A549 (cell line): ENCODE data around the gene P4HA1. TPM values are rescaled to one million over a fixed set of nuclear protein-coding genes. Genes with fewer than 3 reads are reported as not detected.

Source experiments
- ATAC-seq, 2 experiments: fragments of 200-7000 bp in 1 of 2; fragments of >200 bp in 1 of 2; cut with Nextera tagmentation in 1 of 2; cut with Tn5 transposase in 1 of 2; 3 replicates each; pipeline versions ENCODE4 v1.8.0 to v1.9.1; 2018 to 2020; ENCODE audit warnings: mild to moderate bottlenecking in 1 of 2, moderate library complexity in 1 of 2
- CTCF ChIA-PET: fragments of 300-600 bp; sonication (Branson Sonifier 250); formaldehyde crosslinking; extraction: SDS; loops from one replicate; lab custom pipeline; 2021; ENCODE audit warnings: antibody characterized with exemption, inconsistent platforms; lab: Yijun Ruan, JAX
- POLR2A ChIA-PET: fragments of 350-600 bp; formaldehyde crosslinking; extraction: SDS; loops from one replicate; lab custom pipeline; 2021; ENCODE audit warnings: antibody characterized with exemption, inconsistent platforms; lab: Yijun Ruan, JAX
- DNase-seq, 2 experiments: peaks; one replicate each; pipeline versions ENCODE4 v3.0.0 to v3.0.0-alpha.2; 2011 to 2016; ENCODE audit warnings: low read depth in 1 of 2, low spot score in 1 of 2
- FAIRE-seq: peaks from 2 replicates; lab custom pipeline; 2011; peaks lifted over from hg19 to GRCh38; lab: Jason Lieb, UNC
- H3K27ac ChIP-seq, 2 experiments: fragments of >200 bp; sonication (Bioruptor Twin); formaldehyde crosslinking; 3 replicates each; pipeline ENCODE4 v1.5.1; 2016 to 2017
- H3K4me1 ChIP-seq: fragments of >200 bp; sonication (Bioruptor Twin); formaldehyde crosslinking; 3 replicates; pipeline ENCODE4 v1.6.1; 2016
- H3K4me2 ChIP-seq: fragments of >200 bp; sonication (Bioruptor Twin); formaldehyde crosslinking; 3 replicates; pipeline ENCODE4 v1.6.1; 2016
- H3K4me3 ChIP-seq: fragments of >200 bp; sonication (Bioruptor Twin); formaldehyde crosslinking; 3 replicates; pipeline ENCODE4 v1.5.1; 2016
- H3K9me3 ChIP-seq: fragments of >200 bp; sonication (Bioruptor Twin); formaldehyde crosslinking; 3 replicates; pipeline ENCODE4 v1.6.1; 2016
- BHLHE40 ChIP-seq: IDR thresholded peaks from 2 replicates; pipeline ENCODE4 v1.6.1; 2012; ENCODE audit warnings: low read depth, low read length, inconsistent platforms
- CBX2 ChIP-seq: fragments of 200-600 bp; sonication (generic); IDR thresholded peaks from 2 replicates; pipeline ENCODE4 v1.6.1; 2016; ENCODE audit warnings: low read depth, mild to moderate bottlenecking, borderline replicate concordance
- CEBPB ChIP-seq, 2 experiments: fragments of >200 bp in 1 of 2; sonication (Bioruptor Twin) in 1 of 2; formaldehyde crosslinking in 1 of 2; IDR thresholded peaks; 2 replicates each; pipeline ENCODE4 v1.6.1; 2012 to 2016
- EHF ChIP-seq: fragments of 250-450 bp; sonication (Bioruptor Pico); IDR thresholded peaks from 2 replicates; pipeline ENCODE4 v1.5.0; 2020; ENCODE audit warnings: mild to moderate bottlenecking
- EHMT2 ChIP-seq: fragments of 200-600 bp; sonication (generic); IDR thresholded peaks from 2 replicates; pipeline ENCODE4 v1.6.1; 2016; ENCODE audit warnings: antibody characterized with exemption, low read depth, mild to moderate bottlenecking, moderate library complexity
- EP300 ChIP-seq, 2 experiments: fragments of >200 bp; sonication (Bioruptor Twin); formaldehyde crosslinking; IDR thresholded peaks; 2 replicates in 1 of 2; 3 replicates in 1 of 2; pipeline ENCODE4 v1.6.1; 2016 to 2017
- FOXS1 ChIP-seq: fragments of 250-450 bp; sonication (Bioruptor Pico); IDR thresholded peaks from 2 replicates; pipeline ENCODE4 v1.5.0; 2020; ENCODE audit warnings: mild to moderate bottlenecking, moderate library complexity
- HDAC2 ChIP-seq: fragments of 200-600 bp; sonication (generic); IDR thresholded peaks from 2 replicates; pipeline ENCODE4 v1.6.1; 2016
- HOXB5 ChIP-seq: fragments of 250-450 bp; sonication (Bioruptor Pico); IDR thresholded peaks from 2 replicates; pipeline ENCODE4 v1.5.0; 2020; ENCODE audit warnings: mild to moderate bottlenecking, moderate library complexity
- KDM5A ChIP-seq: fragments of 200-600 bp; sonication (generic); IDR thresholded peaks from 2 replicates; pipeline ENCODE4 v1.6.1; 2016; ENCODE audit warnings: antibody characterized with exemption, mild to moderate bottlenecking
- MAFK ChIP-seq: fragments of 450-650 bp; IDR thresholded peaks from 2 replicates; pipeline ENCODE4 v1.6.1; 2014; ENCODE audit not compliant: partially characterized antibody
- MYC ChIP-seq: IDR thresholded peaks from 2 replicates; pipeline ENCODE4 v1.6.1; 2012; ENCODE audit warnings: mild to moderate bottlenecking, inconsistent platforms, low read length, improper control_type of control experiment, borderline replicate concordance
- NFE2L2 ChIP-seq: fragments of 150-350 bp; conservative IDR thresholded peaks from 2 replicates; pipeline ENCODE4 v1.6.1; 2014; ENCODE audit warnings: low read length
- PHF8 ChIP-seq: fragments of 200-600 bp; sonication (generic); IDR thresholded peaks from 2 replicates; pipeline ENCODE4 v1.6.1; 2016; ENCODE audit warnings: low read depth, mild to moderate bottlenecking, antibody characterized with exemption, moderate library complexity, borderline replicate concordance
- RAD21 ChIP-seq, 2 experiments: fragments of >200 bp in 1 of 2; sonication (Bioruptor Twin) in 1 of 2; formaldehyde crosslinking in 1 of 2; IDR thresholded peaks in 1 of 2; conservative IDR thresholded peaks in 1 of 2; 2 replicates in 1 of 2; 3 replicates in 1 of 2; pipeline ENCODE4 v1.6.1; 2012 to 2018; ENCODE audit warnings: inconsistent platforms in 1 of 2
- RARB ChIP-seq: fragments of 250-450 bp; sonication (Bioruptor Pico); IDR thresholded peaks from 2 replicates; pipeline ENCODE4 v1.8.0; 2021; ENCODE audit warnings: mild to moderate bottlenecking, moderate library complexity
- RFX5 ChIP-seq: fragments of 450-650 bp; IDR thresholded peaks from 2 replicates; pipeline ENCODE4 v1.7.1; 2014; ENCODE audit warnings: antibody characterized with exemption, mild to moderate bottlenecking, moderate library complexity
- TP53 ChIP-seq: fragments of 250-450 bp; sonication (Bioruptor Pico); IDR thresholded peaks from 2 replicates; pipeline ENCODE4 v1.5.0; 2021; ENCODE audit warnings: mild to moderate bottlenecking, moderate library complexity
- WGBS: methylation state at CpG from one replicate; pipeline ENCODE4 v1.1.6; 2017; ENCODE audit errors: missing lambda C conversion rate; 5-methylcytosine and 5-hydroxymethylcytosine counted together
- polyA plus RNA-seq, 4 experiments: library from polyadenylated mRNA; depleted of rRNA in 3 of 4; stranded (reverse); fragments of >200 nt; fragmentation: RNase III in 1 of 4; extraction: RNeasy Plus Mini Kit Qiagen cat#74134 plus additional on column Dnase treatment in 1 of 4; gene quantifications; 2 replicates in 3 of 4; 3 replicates in 1 of 4; pipeline ENCODE4 v1.2.3, GENCODE V29; 2011 to 2017
- TF ChIP-seq, protein P1 (sequence below): fragments of 200-600 bp; sonication (generic); IDR thresholded peaks from 2 replicates; pipeline ENCODE4 v1.6.1; 2016; ENCODE audit warnings: antibody characterized with exemption, mild to moderate bottlenecking, moderate library complexity
- TF ChIP-seq, protein P2 (sequence below): IDR thresholded peaks from 2 replicates; pipeline ENCODE4 v1.6.1; 2012
- TF ChIP-seq, protein P3 (sequence below): IDR thresholded peaks from 2 replicates; pipeline ENCODE4 v1.6.1; 2012
- TF ChIP-seq, protein P4 (sequence below): fragments of 450-650 bp; IDR thresholded peaks from 2 replicates; pipeline ENCODE4 v1.6.1; 2014; ENCODE audit warnings: antibody characterized with exemption
- TF ChIP-seq, protein P5 (sequence below): fragments of >200 bp; sonication (Bioruptor Twin); formaldehyde crosslinking; IDR thresholded peaks from 3 replicates; pipeline ENCODE4 v1.5.1; 2016
- TF ChIP-seq, protein P6 (sequence below): fragments of >200 bp; sonication (Bioruptor Twin); formaldehyde crosslinking; IDR thresholded peaks from 3 replicates; pipeline ENCODE4 v1.6.1; 2016

P4HA1 gene
- polyA plus RNA-seq, 2 of the 4 experiments (the other 2 are of a cell fraction), result 23.7 to 49.0 TPM

DNA sequence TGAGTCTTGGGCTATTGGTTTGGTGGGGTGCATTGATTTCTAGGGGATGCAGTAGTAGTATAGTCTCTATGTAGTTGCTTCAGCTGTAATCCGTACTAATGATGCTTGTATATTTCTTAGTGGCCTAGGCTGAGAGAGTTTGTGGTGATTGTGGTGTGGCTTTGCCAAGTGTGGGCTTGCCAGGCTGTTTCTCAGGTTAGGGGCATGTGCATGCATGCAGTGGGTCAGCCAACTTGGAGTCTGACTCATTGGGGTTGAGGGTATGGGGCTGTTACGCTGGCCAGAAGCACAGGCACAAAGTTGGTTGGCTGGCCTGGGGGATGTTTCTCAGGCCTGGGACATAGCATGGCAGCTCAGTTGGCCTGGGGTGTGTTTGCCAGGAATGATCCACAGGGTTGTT is 116.3 kb downstream of the P4HA1 start (continued):
- TF ChIP-seq, protein P1, sequence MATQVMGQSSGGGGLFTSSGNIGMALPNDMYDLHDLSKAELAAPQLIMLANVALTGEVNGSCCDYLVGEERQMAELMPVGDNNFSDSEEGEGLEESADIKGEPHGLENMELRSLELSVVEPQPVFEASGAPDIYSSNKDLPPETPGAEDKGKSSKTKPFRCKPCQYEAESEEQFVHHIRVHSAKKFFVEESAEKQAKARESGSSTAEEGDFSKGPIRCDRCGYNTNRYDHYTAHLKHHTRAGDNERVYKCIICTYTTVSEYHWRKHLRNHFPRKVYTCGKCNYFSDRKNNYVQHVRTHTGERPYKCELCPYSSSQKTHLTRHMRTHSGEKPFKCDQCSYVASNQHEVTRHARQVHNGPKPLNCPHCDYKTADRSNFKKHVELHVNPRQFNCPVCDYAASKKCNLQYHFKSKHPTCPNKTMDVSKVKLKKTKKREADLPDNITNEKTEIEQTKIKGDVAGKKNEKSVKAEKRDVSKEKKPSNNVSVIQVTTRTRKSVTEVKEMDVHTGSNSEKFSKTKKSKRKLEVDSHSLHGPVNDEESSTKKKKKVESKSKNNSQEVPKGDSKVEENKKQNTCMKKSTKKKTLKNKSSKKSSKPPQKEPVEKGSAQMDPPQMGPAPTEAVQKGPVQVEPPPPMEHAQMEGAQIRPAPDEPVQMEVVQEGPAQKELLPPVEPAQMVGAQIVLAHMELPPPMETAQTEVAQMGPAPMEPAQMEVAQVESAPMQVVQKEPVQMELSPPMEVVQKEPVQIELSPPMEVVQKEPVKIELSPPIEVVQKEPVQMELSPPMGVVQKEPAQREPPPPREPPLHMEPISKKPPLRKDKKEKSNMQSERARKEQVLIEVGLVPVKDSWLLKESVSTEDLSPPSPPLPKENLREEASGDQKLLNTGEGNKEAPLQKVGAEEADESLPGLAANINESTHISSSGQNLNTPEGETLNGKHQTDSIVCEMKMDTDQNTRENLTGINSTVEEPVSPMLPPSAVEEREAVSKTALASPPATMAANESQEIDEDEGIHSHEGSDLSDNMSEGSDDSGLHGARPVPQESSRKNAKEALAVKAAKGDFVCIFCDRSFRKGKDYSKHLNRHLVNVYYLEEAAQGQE, result no peak
- TF ChIP-seq RAD21 (conservative IDR thresholded peaks at IDR 0.05 in 1 of 2, IDR thresholded peaks at IDR 0.05 in 1 of 2) (no peak), BHLHE40 (no peak)
- TF ChIP-seq, protein P2, sequence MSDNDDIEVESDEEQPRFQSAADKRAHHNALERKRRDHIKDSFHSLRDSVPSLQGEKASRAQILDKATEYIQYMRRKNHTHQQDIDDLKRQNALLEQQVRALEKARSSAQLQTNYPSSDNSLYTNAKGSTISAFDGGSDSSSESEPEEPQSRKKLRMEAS, result no peak

DNA sequence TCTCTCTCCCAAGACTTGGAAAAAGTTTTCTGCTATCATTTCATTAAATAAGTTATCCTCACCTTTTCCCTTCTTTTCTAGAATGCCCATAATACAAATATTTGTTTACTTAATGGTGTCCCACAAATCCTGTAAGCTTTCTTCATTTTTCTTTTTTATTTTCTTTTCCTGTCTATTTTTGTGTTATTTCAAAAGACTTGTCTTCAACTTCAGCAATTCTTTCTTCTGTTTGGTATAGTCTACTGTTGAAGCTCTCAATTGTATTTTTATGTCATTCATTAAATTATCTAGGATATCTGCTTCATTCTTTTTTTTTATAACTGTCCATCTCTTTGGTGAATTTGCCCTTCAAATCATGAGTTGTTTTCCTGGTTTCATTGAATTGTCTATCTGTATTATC is 117.0 kb downstream of the P4HA1 start:
- POLR2A ChIA-PET, result no interaction called here
- no peak for FAIRE-seq
- DNase-seq, result no peak
- no peak overlapping the region for H3K27ac ChIP-seq
- no peak overlapping the region for H3K4me2 ChIP-seq
- H3K4me1 ChIP-seq, result no peaks in the 10 kb centered on the region
- H3K4me3 ChIP-seq, result no peak overlapping the region
- TF ChIP-seq NFE2L2 (no peak), BHLHE40 (no peak), PHF8 (no peak), MAFK (no peak), EHMT2 (no peak), RARB (CRISPR knock-in tag) (no peak), HOXB5 (CRISPR knock-in tag) (no peak), CEBPB (IDR thresholded peaks at IDR 0.05) (no peak), RFX5 (no peak), RAD21 (conservative IDR thresholded peaks at IDR 0.05 in 1 of 2, IDR thresholded peaks at IDR 0.05 in 1 of 2) (no peak), FOXS1 (CRISPR knock-in tag) (no peak), MYC (no peak), HDAC2 (no peak)
- TF ChIP-seq, protein P3, sequence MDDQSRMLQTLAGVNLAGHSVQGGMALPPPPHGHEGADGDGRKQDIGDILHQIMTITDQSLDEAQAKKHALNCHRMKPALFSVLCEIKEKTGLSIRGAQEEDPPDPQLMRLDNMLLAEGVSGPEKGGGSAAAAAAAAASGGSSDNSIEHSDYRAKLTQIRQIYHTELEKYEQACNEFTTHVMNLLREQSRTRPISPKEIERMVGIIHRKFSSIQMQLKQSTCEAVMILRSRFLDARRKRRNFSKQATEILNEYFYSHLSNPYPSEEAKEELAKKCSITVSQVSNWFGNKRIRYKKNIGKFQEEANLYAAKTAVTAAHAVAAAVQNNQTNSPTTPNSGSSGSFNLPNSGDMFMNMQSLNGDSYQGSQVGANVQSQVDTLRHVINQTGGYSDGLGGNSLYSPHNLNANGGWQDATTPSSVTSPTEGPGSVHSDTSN, result no peak
- TF ChIP-seq, protein P4, sequence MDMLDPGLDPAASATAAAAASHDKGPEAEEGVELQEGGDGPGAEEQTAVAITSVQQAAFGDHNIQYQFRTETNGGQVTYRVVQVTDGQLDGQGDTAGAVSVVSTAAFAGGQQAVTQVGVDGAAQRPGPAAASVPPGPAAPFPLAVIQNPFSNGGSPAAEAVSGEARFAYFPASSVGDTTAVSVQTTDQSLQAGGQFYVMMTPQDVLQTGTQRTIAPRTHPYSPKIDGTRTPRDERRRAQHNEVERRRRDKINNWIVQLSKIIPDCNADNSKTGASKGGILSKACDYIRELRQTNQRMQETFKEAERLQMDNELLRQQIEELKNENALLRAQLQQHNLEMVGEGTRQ, result no peak
- TF ChIP-seq, protein P5, sequence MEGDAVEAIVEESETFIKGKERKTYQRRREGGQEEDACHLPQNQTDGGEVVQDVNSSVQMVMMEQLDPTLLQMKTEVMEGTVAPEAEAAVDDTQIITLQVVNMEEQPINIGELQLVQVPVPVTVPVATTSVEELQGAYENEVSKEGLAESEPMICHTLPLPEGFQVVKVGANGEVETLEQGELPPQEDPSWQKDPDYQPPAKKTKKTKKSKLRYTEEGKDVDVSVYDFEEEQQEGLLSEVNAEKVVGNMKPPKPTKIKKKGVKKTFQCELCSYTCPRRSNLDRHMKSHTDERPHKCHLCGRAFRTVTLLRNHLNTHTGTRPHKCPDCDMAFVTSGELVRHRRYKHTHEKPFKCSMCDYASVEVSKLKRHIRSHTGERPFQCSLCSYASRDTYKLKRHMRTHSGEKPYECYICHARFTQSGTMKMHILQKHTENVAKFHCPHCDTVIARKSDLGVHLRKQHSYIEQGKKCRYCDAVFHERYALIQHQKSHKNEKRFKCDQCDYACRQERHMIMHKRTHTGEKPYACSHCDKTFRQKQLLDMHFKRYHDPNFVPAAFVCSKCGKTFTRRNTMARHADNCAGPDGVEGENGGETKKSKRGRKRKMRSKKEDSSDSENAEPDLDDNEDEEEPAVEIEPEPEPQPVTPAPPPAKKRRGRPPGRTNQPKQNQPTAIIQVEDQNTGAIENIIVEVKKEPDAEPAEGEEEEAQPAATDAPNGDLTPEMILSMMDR, result no peak
- ATAC-seq, result no peak
- CTCF ChIA-PET, result no interaction called here
- H3K9me3 ChIP-seq, result peaks cover 56% of the 10 kb centered on the region

DNA sequence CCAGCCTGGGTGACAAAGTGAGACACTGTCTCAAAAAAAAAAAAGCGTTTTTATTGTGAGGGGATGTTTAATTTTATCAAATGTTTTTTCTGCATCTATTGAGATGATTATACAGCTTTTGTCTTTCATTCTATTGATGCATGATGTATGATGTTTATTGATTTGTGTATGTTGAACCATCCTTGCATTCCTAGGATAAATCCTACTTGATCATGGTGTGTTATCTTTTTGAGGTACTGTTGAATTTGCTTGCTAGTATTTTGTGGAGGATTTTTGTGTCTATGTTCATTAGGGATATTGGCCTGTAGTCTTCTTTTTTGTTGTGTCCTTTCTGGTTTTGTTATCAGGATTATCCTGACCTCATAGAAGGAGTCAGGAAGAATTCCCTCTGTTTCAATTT is 119.8 kb downstream of the P4HA1 start:
- no peaks in the 10 kb centered on the region for H3K4me1 ChIP-seq
- CTCF ChIA-PET, result interaction anchor here (0.6 kb wide), 1 partner anchor 138 kb away, joined by 3 read pairs; no protein-coding TSS in a partner anchor
- no peak overlapping the region for H3K4me2 ChIP-seq
- TF ChIP-seq TP53 (CRISPR knock-in tag) (no peak), KDM5A (no peak), CBX2 (no peak), EHF (CRISPR knock-in tag) (no peak), FOXS1 (CRISPR knock-in tag) (no peak), HOXB5 (CRISPR knock-in tag) (no peak), BHLHE40 (no peak), EP300 (IDR thresholded peaks at IDR 0.05) (no peak)
- TF ChIP-seq, protein P6, sequence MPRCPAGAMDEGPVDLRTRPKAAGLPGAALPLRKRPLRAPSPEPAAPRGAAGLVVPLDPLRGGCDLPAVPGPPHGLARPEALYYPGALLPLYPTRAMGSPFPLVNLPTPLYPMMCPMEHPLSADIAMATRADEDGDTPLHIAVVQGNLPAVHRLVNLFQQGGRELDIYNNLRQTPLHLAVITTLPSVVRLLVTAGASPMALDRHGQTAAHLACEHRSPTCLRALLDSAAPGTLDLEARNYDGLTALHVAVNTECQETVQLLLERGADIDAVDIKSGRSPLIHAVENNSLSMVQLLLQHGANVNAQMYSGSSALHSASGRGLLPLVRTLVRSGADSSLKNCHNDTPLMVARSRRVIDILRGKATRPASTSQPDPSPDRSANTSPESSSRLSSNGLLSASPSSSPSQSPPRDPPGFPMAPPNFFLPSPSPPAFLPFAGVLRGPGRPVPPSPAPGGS, result no peak
- FAIRE-seq (no peak), ATAC-seq (no peak), DNase-seq (no peak)
- 3% methylated on average over 1 of the region's 1 CpG for WGBS
- H3K4me3 ChIP-seq, result no peak overlapping the region
- no peak overlapping the region for H3K27ac ChIP-seq
- POLR2A ChIA-PET, result no interaction called here
- H3K9me3 ChIP-seq, result peaks cover 62% of the 10 kb centered on the region
